Activated naive CD8-positive, alpha-beta T cell treated with anti-CD3 and anti-CD28 coated beads, Interleukin-2, amount 10 ng/mL, durations not matched to agents 7 days and 5 days (primary cell): Measurements from ENCODE around the gene CPM. TPM values are rescaled to one million over a fixed set of nuclear protein-coding genes. Genes with fewer than 3 reads are reported as not detected.
A peak's percentile ranks its signal among the peaks of the same experiment; 100 is the strongest.

Experiments used
- ATAC-seq: fragments of 150-1000 bp; cut with Tn5 transposase; one replicate; pipeline ENCODE4 v1.10.0; 2021; ENCODE audit warnings: low read depth, moderate library complexity
- POLR2A ChIA-PET: fragments of 350-600 bp; sonication (Branson Sonifier 250); formaldehyde crosslinking; loops from one replicate; lab custom pipeline; 2021; ENCODE audit warnings: antibody characterized with exemption; lab: Charles Lee
- DNase-seq: peaks from one replicate; pipeline ENCODE4 v3.0.0; 2021
- H3K27ac Mint-ChIP-seq: one replicate; pipeline ENCODE4 v1.8.0; 2022; ENCODE audit warnings: mild to moderate bottlenecking, mixed read lengths
- H3K27me3 Mint-ChIP-seq: one replicate; pipeline ENCODE4 v1.8.0; 2022; ENCODE audit warnings: mild to moderate bottlenecking, moderate library complexity, mixed read lengths
- H3K36me3 Mint-ChIP-seq: one replicate; pipeline ENCODE4 v1.8.0; 2021; ENCODE audit warnings: mild to moderate bottlenecking, mixed read lengths
- H3K4me1 Mint-ChIP-seq: one replicate; pipeline ENCODE4 v1.8.0; 2021; ENCODE audit warnings: mixed read lengths
- H3K4me3 Mint-ChIP-seq: one replicate; pipeline ENCODE4 v1.8.0; 2022; ENCODE audit warnings: mild to moderate bottlenecking, moderate library complexity, mixed read lengths
- H3K9me3 Mint-ChIP-seq: one replicate; pipeline ENCODE4 v1.8.0; 2021; ENCODE audit warnings: mixed read lengths
- total RNA-seq, 2 experiments: library from RNA; stranded (reverse); gene quantifications; one replicate each; pipeline ENCODE4 v1.2.3, GENCODE V29; 2021

The CPM gene
- total RNA-seq, 2 experiments from 2014 or later: 1.2 to 1.6 TPM

DNA sequence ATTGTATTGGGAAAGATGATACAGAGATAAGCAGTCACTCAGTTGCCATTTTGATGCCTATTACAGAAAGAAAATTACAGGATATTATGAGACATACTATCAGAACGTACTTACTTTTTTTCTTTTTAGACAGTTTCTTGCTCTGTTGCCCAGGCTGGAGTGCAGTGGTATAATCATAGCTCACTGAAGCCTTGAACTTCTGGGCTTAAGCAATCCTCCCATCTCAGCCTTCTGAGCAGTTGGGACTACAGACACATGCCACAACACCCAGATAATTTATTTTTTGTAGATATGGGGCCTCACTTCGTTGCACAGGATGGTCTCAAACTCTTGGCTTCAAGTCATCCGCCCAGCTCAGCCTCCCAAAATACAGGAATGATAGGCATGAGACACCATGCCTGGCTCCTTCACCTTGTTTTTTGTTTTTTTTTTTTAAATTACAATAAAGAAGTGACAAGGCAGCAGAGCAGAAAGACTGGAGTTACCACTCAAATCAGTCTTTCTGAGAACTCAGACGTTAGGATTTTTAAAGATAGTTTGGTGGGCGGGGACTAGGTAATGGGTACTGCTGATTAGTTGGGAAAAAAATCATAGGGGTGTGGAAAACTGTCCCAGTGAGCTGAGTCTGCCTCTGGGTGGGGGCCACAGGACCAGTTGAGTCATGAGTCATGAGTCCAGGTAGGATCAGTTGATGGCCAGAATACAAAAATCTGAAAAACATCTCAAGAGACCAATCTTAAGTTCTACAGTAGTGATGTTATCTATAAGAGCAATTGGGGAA is 11.5 kb upstream of the CPM start:
- Mint-ChIP-seq H3K36me3 (no peaks in the 10 kb centered on the region), H3K27me3 (peaks cover 3% of the 10 kb centered on the region), H3K4me1 (no peaks in the 10 kb centered on the region), H3K4me3 (no peak overlapping the region), H3K9me3 (no peaks in the 10 kb centered on the region), H3K27ac (no peak overlapping the region)
- ATAC-seq (no peak), DNase-seq (no peak)
- POLR2A ChIA-PET: no interaction called here

GRCh38 chr12:68943848-68944247 is 10.9 kb upstream of the CPM start:
- no peak for DNase-seq
- H3K4me3 Mint-ChIP-seq: no peak overlapping the region
- POLR2A ChIA-PET: no interaction called here

DNA sequence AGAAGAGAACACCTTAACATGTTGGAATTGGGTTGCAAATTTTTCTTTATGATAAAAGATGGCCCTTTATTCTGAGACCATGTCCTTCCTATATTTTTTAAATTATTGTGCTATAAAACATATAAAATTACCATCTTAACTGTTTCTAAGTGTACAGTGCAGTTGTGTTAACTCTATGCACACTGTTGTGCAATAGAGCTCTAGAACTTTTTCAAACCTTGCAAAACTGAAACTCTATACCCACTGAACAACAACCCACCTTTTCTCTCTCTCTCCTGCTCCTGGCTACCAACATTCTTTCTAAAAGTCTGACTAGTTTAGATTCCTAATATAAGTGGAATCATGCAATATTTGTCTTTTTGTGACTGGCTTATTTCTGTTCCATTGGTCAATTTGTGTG is 7.8 kb upstream of the CPM start:
- Mint-ChIP-seq H3K36me3 (no peaks in the 10 kb centered on the region), H3K9me3 (no peaks in the 10 kb centered on the region), H3K4me3 (no peak overlapping the region), H3K27me3 (peaks cover 19% of the 10 kb centered on the region), H3K4me1 (no peaks in the 10 kb centered on the region), H3K27ac (no peak overlapping the region)
- DNase-seq: no peak
- no peak for ATAC-seq
- POLR2A ChIA-PET: no interaction called here

More at GRCh38 chr12:68943848-68944247, 10.9 kb upstream of the CPM start:
- Mint-ChIP-seq H3K9me3 (no peaks in the 10 kb centered on the region), H3K4me1 (no peaks in the 10 kb centered on the region), H3K27me3 (peaks cover 3% of the 10 kb centered on the region), H3K36me3 (no peaks in the 10 kb centered on the region), H3K27ac (no peak overlapping the region)
- no peak for ATAC-seq

DNA sequence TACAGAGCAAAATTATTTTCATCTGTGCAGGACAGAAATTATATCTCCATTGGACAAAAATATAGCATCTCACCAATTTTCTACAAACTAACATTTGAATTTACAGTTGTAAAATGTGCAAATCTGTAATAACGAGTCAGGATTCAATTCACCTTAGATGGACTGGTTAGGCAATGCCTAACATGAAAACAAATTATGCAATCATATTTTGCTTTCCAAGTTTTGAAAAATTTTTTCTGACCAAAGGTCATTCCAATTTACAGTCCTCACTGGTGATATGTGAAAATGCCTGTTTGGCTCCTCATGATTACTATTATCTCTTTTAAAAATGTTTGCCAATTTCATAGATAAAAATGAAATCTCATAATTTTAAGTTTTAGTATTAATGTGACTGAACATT is 6.5 kb upstream of the CPM start:
- no peak for ATAC-seq
- H3K4me1 Mint-ChIP-seq: no peaks in the 10 kb centered on the region
- POLR2A ChIA-PET: no interaction called here
- H3K27ac Mint-ChIP-seq: no peak overlapping the region
- H3K27me3 Mint-ChIP-seq: peaks cover 28% of the 10 kb centered on the region
- no peak for DNase-seq
- H3K4me3 Mint-ChIP-seq: no peak overlapping the region
- no peaks in the 10 kb centered on the region for H3K36me3 Mint-ChIP-seq
- H3K9me3 Mint-ChIP-seq: no peaks in the 10 kb centered on the region

DNA sequence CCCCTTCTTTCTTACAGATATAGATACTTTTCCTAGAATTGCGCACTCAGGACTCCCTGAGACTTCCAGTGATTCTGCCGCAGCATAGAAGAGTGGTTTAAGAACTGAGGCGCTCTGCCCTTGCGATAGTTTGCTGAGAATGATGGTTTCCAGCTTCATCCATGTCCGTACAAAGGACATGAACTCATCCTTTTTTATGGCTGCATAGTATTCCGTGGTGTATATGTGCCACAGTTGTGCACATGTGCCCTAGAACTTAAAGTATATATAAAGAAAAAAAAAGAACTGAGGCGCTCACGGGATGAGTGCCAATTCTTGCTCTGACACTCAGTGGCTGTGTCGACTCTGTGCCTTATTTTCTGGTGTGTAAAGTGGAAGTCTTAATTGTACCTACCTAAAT is 1.4 kb upstream of the CPM start:
- Mint-ChIP-seq H3K27ac (no peak overlapping the region), H3K9me3 (no peaks in the 10 kb centered on the region), H3K27me3 (peaks cover 42% of the 10 kb centered on the region), H3K36me3 (no peaks in the 10 kb centered on the region), H3K4me1 (peaks cover 9% of the 10 kb centered on the region), H3K4me3 (no peak overlapping the region)
- DNase-seq: no peak
- POLR2A ChIA-PET: no interaction called here
- ATAC-seq: no peak

- POLR2A ChIA-PET: interaction anchor here (0.8 kb wide), 1 partner anchor 27 kb away, joined by 3 read pairs; no protein-coding TSS in a partner anchor
- no peaks in the 10 kb centered on the region for H3K9me3 Mint-ChIP-seq
- H3K36me3 Mint-ChIP-seq: no peaks in the 10 kb centered on the region
- H3K4me1 Mint-ChIP-seq: peaks cover 9% of the 10 kb centered on the region
- H3K27me3 Mint-ChIP-seq: peaks cover 36% of the 10 kb centered on the region
- DNase-seq (no peak), ATAC-seq (peak; percentile 40)
- peak overlapping the region; percentile 53 for H3K27ac Mint-ChIP-seq
- peak overlapping the region; percentile 81 for H3K4me3 Mint-ChIP-seq
Observed at GRCh38 chr12:68932128-68932960, 627 bp downstream of the CPM start.

GRCh38 chr12:68930178-68930577 is 2.8 kb downstream of the CPM start:
- DNase-seq (no peak), ATAC-seq (no peak)
- Mint-ChIP-seq H3K9me3 (no peaks in the 10 kb centered on the region), H3K4me3 (no peak overlapping the region), H3K4me1 (peaks cover 9% of the 10 kb centered on the region), H3K27me3 (peaks cover 22% of the 10 kb centered on the region), H3K36me3 (no peaks in the 10 kb centered on the region), H3K27ac (no peak overlapping the region)
- POLR2A ChIA-PET: no interaction called here

DNA sequence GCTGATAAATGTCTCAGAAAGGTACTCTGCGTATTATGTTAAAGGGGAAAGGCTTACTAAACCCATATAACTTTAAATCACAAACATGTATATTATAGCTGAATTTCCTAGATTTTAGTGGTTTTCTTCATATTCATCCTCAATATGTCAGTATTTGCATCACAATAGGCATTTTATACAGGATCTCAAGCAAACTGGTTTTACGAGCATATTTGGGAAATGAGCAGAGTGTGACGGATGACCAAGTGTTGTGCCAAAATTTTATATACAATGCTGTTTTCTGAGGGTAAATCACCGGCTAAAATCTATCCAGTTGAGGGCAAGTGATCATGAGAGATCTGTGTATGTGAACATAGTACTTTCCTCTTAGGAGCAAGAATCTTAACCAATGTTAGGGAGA is 8.4 kb downstream of the CPM start:
- POLR2A ChIA-PET: no interaction called here
- ATAC-seq: no peak
- Mint-ChIP-seq H3K36me3 (no peaks in the 10 kb centered on the region), H3K4me1 (no peaks in the 10 kb centered on the region), H3K27ac (no peak overlapping the region), H3K27me3 (peaks cover 7% of the 10 kb centered on the region), H3K9me3 (no peaks in the 10 kb centered on the region), H3K4me3 (no peak overlapping the region)
- no peak for DNase-seq

- Mint-ChIP-seq H3K9me3 (no peaks in the 10 kb centered on the region), H3K4me3 (no peak overlapping the region), H3K27ac (no peak overlapping the region), H3K27me3 (peaks cover 5% of the 10 kb centered on the region), H3K4me1 (no peaks in the 10 kb centered on the region), H3K36me3 (no peaks in the 10 kb centered on the region)
- POLR2A ChIA-PET: no interaction called here
- DNase-seq (no peak), ATAC-seq (no peak)
Observed at GRCh38 chr12:68919581-68920239, 13.3 kb downstream of the CPM start.

- H3K27ac Mint-ChIP-seq: no peak overlapping the region
- H3K36me3 Mint-ChIP-seq: no peaks in the 10 kb centered on the region
- POLR2A ChIA-PET: no interaction called here
- H3K4me3 Mint-ChIP-seq: no peak overlapping the region
- no peaks in the 10 kb centered on the region for H3K4me1 Mint-ChIP-seq
- no peaks in the 10 kb centered on the region for H3K9me3 Mint-ChIP-seq
- no peak for ATAC-seq
- DNase-seq: no peak
- peaks cover 3% of the 10 kb centered on the region for H3K27me3 Mint-ChIP-seq
Observed at GRCh38 chr12:68918960-68919359, 14.0 kb downstream of the CPM start.

- POLR2A ChIA-PET: no interaction called here
- Mint-ChIP-seq H3K36me3 (no peaks in the 10 kb centered on the region), H3K4me3 (no peak overlapping the region), H3K9me3 (no peaks in the 10 kb centered on the region), H3K4me1 (no peaks in the 10 kb centered on the region), H3K27ac (no peak overlapping the region), H3K27me3 (no peaks in the 10 kb centered on the region)
- DNase-seq (no peak), ATAC-seq (no peak)
Observed at GRCh38 chr12:68915055-68915454, 17.9 kb downstream of the CPM start.

GRCh38 chr12:68913682-68914081 is 19.3 kb downstream of the CPM start:
- Mint-ChIP-seq H3K9me3 (peaks cover under 1% of the 10 kb centered on the region), H3K4me1 (no peaks in the 10 kb centered on the region), H3K4me3 (no peak overlapping the region), H3K27ac (no peak overlapping the region), H3K27me3 (no peaks in the 10 kb centered on the region), H3K36me3 (no peaks in the 10 kb centered on the region)
- DNase-seq: no peak
- ATAC-seq: no peak
- POLR2A ChIA-PET: no interaction called here

DNA sequence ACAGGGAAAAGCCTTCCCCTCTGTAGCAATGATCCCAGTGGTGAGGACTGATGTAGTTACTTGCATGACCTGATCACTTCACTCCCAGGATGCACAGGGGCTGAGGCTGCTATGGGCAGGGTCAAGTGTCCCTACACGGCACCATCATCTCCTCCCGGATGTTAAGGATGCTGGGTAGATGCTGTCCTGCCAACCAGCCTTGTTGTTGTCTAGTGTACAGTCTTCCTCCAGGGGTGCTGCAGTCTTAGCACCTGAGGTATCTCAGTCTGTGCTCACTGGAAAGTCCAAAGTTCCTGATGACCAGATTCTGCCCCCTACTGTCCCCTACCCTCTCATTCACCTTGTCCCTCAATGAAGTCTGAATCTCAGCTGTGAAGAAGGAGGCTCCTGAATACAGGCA is 20.1 kb downstream of the CPM start:
- ATAC-seq (no peak), DNase-seq (no peak)
- peaks cover 2% of the 10 kb centered on the region for H3K9me3 Mint-ChIP-seq
- no peak overlapping the region for H3K27ac Mint-ChIP-seq
- no peak overlapping the region for H3K4me3 Mint-ChIP-seq
- POLR2A ChIA-PET: no interaction called here
- H3K27me3 Mint-ChIP-seq: no peaks in the 10 kb centered on the region
- H3K4me1 Mint-ChIP-seq: no peaks in the 10 kb centered on the region
- no peaks in the 10 kb centered on the region for H3K36me3 Mint-ChIP-seq
